Astrocyte (in vitro differentiated cells and primary cell): ENCODE results near the gene SERPINI1. TPM values are rescaled to one million over a fixed set of nuclear protein-coding genes. Genes with fewer than 3 reads are reported as not detected.

Source experiments
- DNase-seq: peaks from one replicate; pipeline ENCODE4 v3.0.0-alpha.2; 2010; ENCODE audit warnings: low read depth
- FAIRE-seq: peaks from 2 replicates; lab custom pipeline; 2011; peaks lifted over from hg19 to GRCh38; lab: Jason Lieb, UNC
- H2AFZ ChIP-seq: 2 replicates; pipeline ENCODE4 v1.6.0; 2012; ENCODE audit warnings: low read depth, low read length, inconsistent platforms
- H3K27ac ChIP-seq: 2 replicates; pipeline ENCODE4 v1.5.1; 2011; ENCODE audit warnings: low read depth, low read length, inconsistent platforms
- H3K27me3 ChIP-seq: 2 replicates; pipeline ENCODE4 v1.6.0; 2011; ENCODE audit warnings: low read length, inconsistent platforms; ENCODE audit not compliant: insufficient read depth
- H3K36me3 ChIP-seq: 2 replicates; pipeline ENCODE4 v1.5.1; 2011; ENCODE audit warnings: low read length, inconsistent platforms; ENCODE audit not compliant: insufficient read depth
- H3K4me1 ChIP-seq: 2 replicates; pipeline ENCODE4 v1.5.1; 2011; ENCODE audit warnings: low read length, inconsistent platforms; ENCODE audit not compliant: insufficient read depth
- H3K4me2 ChIP-seq: 2 replicates; pipeline ENCODE4 v1.6.0; 2012; ENCODE audit warnings: low read length, inconsistent platforms
- H3K4me3 ChIP-seq: 2 replicates; pipeline ENCODE4 v1.5.1; 2011; ENCODE audit warnings: low read depth, mild to moderate bottlenecking, low read length, inconsistent platforms; ENCODE audit not compliant: insufficient read depth
- H3K79me2 ChIP-seq: 2 replicates; pipeline ENCODE4 v1.6.0; 2012; ENCODE audit warnings: mild to moderate bottlenecking, low read length, inconsistent platforms; ENCODE audit not compliant: insufficient read depth
- H3K9ac ChIP-seq: 2 replicates; pipeline ENCODE4 v1.6.0; 2012; ENCODE audit warnings: mild to moderate bottlenecking, low read length, inconsistent platforms
- H3K9me3 ChIP-seq: 2 replicates; pipeline ENCODE4 v1.5.1; 2012; ENCODE audit warnings: low read depth, mild to moderate bottlenecking, low read length, inconsistent platforms; ENCODE audit not compliant: insufficient read depth
- H4K20me1 ChIP-seq: 2 replicates; pipeline ENCODE4 v1.6.0; 2012; ENCODE audit warnings: low read length, inconsistent platforms; ENCODE audit not compliant: insufficient read depth
- H3K27ac Mint-ChIP-seq: one replicate; pipeline ENCODE4 v1.8.0; 2021; ENCODE audit warnings: mild to moderate bottlenecking, mixed read lengths; ENCODE audit not compliant: unreplicated experiment
- H3K27me3 Mint-ChIP-seq: one replicate; pipeline ENCODE4 v1.8.0; 2021; ENCODE audit warnings: low read depth, mixed read lengths; ENCODE audit not compliant: unreplicated experiment
- H3K36me3 Mint-ChIP-seq: one replicate; pipeline ENCODE4 v1.8.0; 2021; ENCODE audit warnings: low read depth, mixed read lengths; ENCODE audit not compliant: unreplicated experiment
- H3K4me1 Mint-ChIP-seq: one replicate; pipeline ENCODE4 v1.8.0; 2021; ENCODE audit warnings: low read depth, mixed read lengths; ENCODE audit not compliant: unreplicated experiment
- H3K4me3 Mint-ChIP-seq: one replicate; pipeline ENCODE4 v1.8.0; 2021; ENCODE audit warnings: mild to moderate bottlenecking, moderate library complexity, mixed read lengths; ENCODE audit not compliant: unreplicated experiment
- H3K9me3 Mint-ChIP-seq: one replicate; pipeline ENCODE4 v1.8.0; 2021; ENCODE audit warnings: mild to moderate bottlenecking, mixed read lengths; ENCODE audit not compliant: unreplicated experiment
- CTCF ChIP-seq: IDR thresholded peaks from 2 replicates; pipeline ENCODE4 v1.5.1; 2011; ENCODE audit warnings: low read depth, mild to moderate bottlenecking, inconsistent platforms, low read length, moderate library complexity; ENCODE audit not compliant: insufficient read depth
- EZH2 ChIP-seq: IDR thresholded peaks from 2 replicates; pipeline ENCODE4 v1.6.1; 2012; ENCODE audit warnings: mild to moderate bottlenecking, low read length, inconsistent platforms; ENCODE audit not compliant: insufficient read depth
- total RNA-seq: library from RNA; stranded (reverse); gene quantifications from 2 replicates; pipeline ENCODE4 v1.2.1, GENCODE V29; 2021

Gene SERPINI1
- total RNA-seq, 1 donor from 2014 or later = 34.4 TPM

- FAIRE-seq = no peak
- TF ChIP-seq EZH2 (no peak), CTCF (no peak)
- Mint-ChIP-seq H3K27me3 (no peaks in the 10 kb centered on the region), H3K27ac (no peak overlapping the region), H3K36me3 (no peaks in the 10 kb centered on the region), H3K4me3 (no peak overlapping the region), H3K9me3 (no peaks in the 10 kb centered on the region), H3K4me1 (no peaks in the 10 kb centered on the region)
- no peaks in the 10 kb centered on the region for H4K20me1 ChIP-seq
- no peaks in the 10 kb centered on the region for H3K9me3 ChIP-seq
- no peaks in the 10 kb centered on the region for H3K79me2 ChIP-seq
- H3K4me2 ChIP-seq = no peak overlapping the region
- no peak overlapping the region for H3K4me3 ChIP-seq
- no peaks in the 10 kb centered on the region for H3K36me3 ChIP-seq
- H3K4me1 ChIP-seq = no peaks in the 10 kb centered on the region
- no peak for DNase-seq
- no peak overlapping the region for H3K9ac ChIP-seq
- H3K27me3 ChIP-seq = no peaks in the 10 kb centered on the region
- no peak overlapping the region for H3K27ac ChIP-seq
- H2AFZ ChIP-seq = no peak overlapping the region
Observed at GRCh38 chr3:167840247-167840646, 104.7 kb downstream of the SERPINI1 start.

GRCh38 chr3:167843481-167843880, 108.0 kb downstream of the SERPINI1 start:
- no peaks in the 10 kb centered on the region for H3K27me3 ChIP-seq
- H3K4me1 Mint-ChIP-seq = no peaks in the 10 kb centered on the region
- no peaks in the 10 kb centered on the region for H3K79me2 ChIP-seq
- TF ChIP-seq EZH2 = no peak
- TF ChIP-seq CTCF = no peak
- H3K9me3 ChIP-seq = no peaks in the 10 kb centered on the region
- H3K4me3 Mint-ChIP-seq = no peak overlapping the region
- FAIRE-seq = no peak
- no peaks in the 10 kb centered on the region for H3K4me1 ChIP-seq
- H3K27ac ChIP-seq = no peak overlapping the region
- no peak overlapping the region for H2AFZ ChIP-seq
- no peaks in the 10 kb centered on the region for H3K9me3 Mint-ChIP-seq
- H3K36me3 ChIP-seq = no peaks in the 10 kb centered on the region
- no peak overlapping the region for H3K4me3 ChIP-seq
- no peaks in the 10 kb centered on the region for H3K36me3 Mint-ChIP-seq
- H3K9ac ChIP-seq = no peak overlapping the region
- DNase-seq = no peak
- H3K27ac Mint-ChIP-seq = no peak overlapping the region
- no peaks in the 10 kb centered on the region for H4K20me1 ChIP-seq
- no peaks in the 10 kb centered on the region for H3K27me3 Mint-ChIP-seq
- H3K4me2 ChIP-seq = no peak overlapping the region

GRCh38 chr3:167843886-167844285, 108.4 kb downstream of the SERPINI1 start:
- Mint-ChIP-seq H3K4me3 (no peak overlapping the region), H3K9me3 (no peaks in the 10 kb centered on the region), H3K36me3 (no peaks in the 10 kb centered on the region), H3K4me1 (no peaks in the 10 kb centered on the region), H3K27ac (no peak overlapping the region), H3K27me3 (no peaks in the 10 kb centered on the region)
- Histone ChIP-seq H3K79me2 (no peaks in the 10 kb centered on the region), H3K27ac (no peak overlapping the region), H3K9me3 (no peaks in the 10 kb centered on the region), H3K4me1 (no peaks in the 10 kb centered on the region), H4K20me1 (no peaks in the 10 kb centered on the region), H3K27me3 (no peaks in the 10 kb centered on the region), H3K9ac (no peak overlapping the region), H3K4me3 (no peak overlapping the region), H3K4me2 (no peak overlapping the region), H2AFZ (no peak overlapping the region), H3K36me3 (no peaks in the 10 kb centered on the region)
- no peak for TF ChIP-seq EZH2
- no peak for TF ChIP-seq CTCF
- no peak for DNase-seq
- no peak for FAIRE-seq
